Measurements from ENCODE around the gene MAP1S.

DNA sequence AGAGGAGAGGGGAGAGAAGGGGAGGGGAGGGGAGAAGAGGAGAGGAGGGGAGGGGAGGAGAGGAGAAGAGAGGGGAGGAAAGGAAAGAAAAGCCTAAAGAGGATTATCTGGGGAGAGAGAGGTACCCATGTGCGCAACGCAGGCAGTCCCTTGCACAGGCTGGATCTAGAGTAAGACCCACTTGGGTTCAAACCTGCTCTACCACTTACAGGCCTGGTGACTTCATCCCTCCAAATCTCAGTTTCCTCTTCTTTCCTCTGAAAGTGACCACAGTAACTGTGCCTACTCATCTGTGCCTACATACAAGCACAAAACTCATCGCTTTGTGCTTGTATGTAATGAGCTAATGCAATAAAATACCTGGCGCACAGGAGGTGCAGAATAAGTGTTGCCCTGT, 732 bp upstream of the MAP1S start:
- TF ChIP-seq CTCF (IDR thresholded peaks at IDR 0.05) (no peak), EP300 (IDR thresholded peaks at IDR 0.05) (no peak)

All from tibial nerve (tissue), 4 donors.